SK-N-SH treated with all-trans-retinoic acid at 6 μM for 48 hours (cell line): ENCODE results near the gene PRKACB.

Experiments
- ATAC-seq: fragments of 200-7000 bp; cut with Tn5 transposase; 3 replicates; pipeline ENCODE4 v1.9.1; 2020; ENCODE audit warnings: mild to moderate bottlenecking, moderate library complexity
- ARNTL ChIP-seq: fragments of 450-650 bp; formaldehyde crosslinking; IDR thresholded peaks from 2 replicates; pipeline ENCODE4 v1.5.0; 2020; ENCODE audit warnings: low read depth, mild to moderate bottlenecking, moderate library complexity, borderline replicate concordance
- BACH2 ChIP-seq: fragments of 250-450 bp; sonication (Bioruptor Pico); IDR thresholded peaks from 2 replicates; pipeline ENCODE4 v1.9.0; 2021; ENCODE audit warnings: mild to moderate bottlenecking, borderline replicate concordance
- CSDC2 ChIP-seq: fragments of 250-450 bp; sonication (Bioruptor Pico); IDR thresholded peaks from 2 replicates; pipeline ENCODE4 v1.5.0; 2020; ENCODE audit warnings: mild to moderate bottlenecking, moderate library complexity
- ESRRG ChIP-seq: fragments of 250-450 bp; sonication (Bioruptor Pico); IDR thresholded peaks from 2 replicates; pipeline ENCODE4 v1.6.1; 2021; ENCODE audit warnings: mild to moderate bottlenecking
- GLIS3 ChIP-seq: fragments of 250-450 bp; sonication (Bioruptor Pico); IDR thresholded peaks from 2 replicates; pipeline ENCODE4 v1.5.0; 2020; ENCODE audit warnings: mild to moderate bottlenecking, moderate library complexity
- ISL1 ChIP-seq: fragments of 250-450 bp; sonication (Bioruptor Pico); IDR thresholded peaks from 2 replicates; pipeline ENCODE4 v2.1.2; 2022; ENCODE audit warnings: mild to moderate bottlenecking, moderate library complexity
- OSR1 ChIP-seq: fragments of 250-450 bp; sonication (Bioruptor Pico); IDR thresholded peaks from 2 replicates; pipeline ENCODE4 v1.8.0; 2022; ENCODE audit warnings: moderate library complexity, mild to moderate bottlenecking, inconsistent platforms
- PPARA ChIP-seq: fragments of 250-450 bp; sonication (Bioruptor Pico); IDR thresholded peaks from 2 replicates; pipeline ENCODE4 v1.5.0; 2020; ENCODE audit warnings: mild to moderate bottlenecking, borderline replicate concordance
- RARB ChIP-seq: fragments of 250-450 bp; sonication (Bioruptor Pico); IDR thresholded peaks from 2 replicates; pipeline ENCODE4 v1.8.0; 2021; ENCODE audit warnings: mild to moderate bottlenecking, moderate library complexity
- SNAI2 ChIP-seq: fragments of 250-450 bp; sonication (Bioruptor Pico); IDR thresholded peaks from 2 replicates; pipeline ENCODE4 v1.5.0; 2020; ENCODE audit warnings: mild to moderate bottlenecking, moderate library complexity
- TCF4 ChIP-seq: fragments of 250-450 bp; sonication (Bioruptor Pico); IDR thresholded peaks from 2 replicates; pipeline ENCODE4 v1.8.0; 2021; ENCODE audit warnings: mild to moderate bottlenecking, moderate library complexity, borderline replicate concordance
- ZC3H10 ChIP-seq: fragments of 250-450 bp; sonication (Bioruptor Pico); IDR thresholded peaks from 2 replicates; pipeline ENCODE4 v1.5.1; 2021; ENCODE audit warnings: mild to moderate bottlenecking, moderate library complexity
- ZFP30 ChIP-seq: fragments of 450-650 bp; formaldehyde crosslinking; IDR thresholded peaks from 2 replicates; pipeline ENCODE4 v1.5.0; 2022; ENCODE audit warnings: mild to moderate bottlenecking, moderate library complexity
- ZNF565 ChIP-seq: fragments of 450-650 bp; formaldehyde crosslinking; conservative IDR thresholded peaks from 2 replicates; pipeline ENCODE4 v1.5.0; 2020; ENCODE audit warnings: low read depth, mild to moderate bottlenecking, moderate library complexity
- ZNF70 ChIP-seq: fragments of 450-650 bp; formaldehyde crosslinking; IDR thresholded peaks from 2 replicates; pipeline ENCODE4 v1.5.0; 2020; ENCODE audit warnings: mild to moderate bottlenecking, moderate library complexity
- ZNF8 ChIP-seq: fragments of 450-650 bp; formaldehyde crosslinking; IDR thresholded peaks from 2 replicates; pipeline ENCODE4 v1.5.0; 2020; ENCODE audit warnings: mild to moderate bottlenecking, moderate library complexity
- TF ChIP-seq, protein P1 (sequence below): fragments of 250-450 bp; sonication (Bioruptor Pico); IDR thresholded peaks from 2 replicates; pipeline ENCODE4 v1.5.0; 2020; ENCODE audit warnings: mild to moderate bottlenecking, moderate library complexity
- TF ChIP-seq, protein P2 (sequence below): fragments of 250-450 bp; sonication (Bioruptor Pico); IDR thresholded peaks from 2 replicates; pipeline ENCODE4 v1.8.0; 2020; ENCODE audit warnings: mild to moderate bottlenecking, moderate library complexity, borderline replicate concordance
- TF ChIP-seq, protein P3 (sequence below): fragments of 250-450 bp; sonication (Bioruptor Pico); IDR thresholded peaks from 2 replicates; pipeline ENCODE4 v1.5.1; 2021; ENCODE audit warnings: mild to moderate bottlenecking, moderate library complexity
- TF ChIP-seq, protein P4 (sequence below): fragments of 250-450 bp; sonication (Bioruptor Pico); IDR thresholded peaks from 2 replicates; pipeline ENCODE4 v1.8.0; 2021; ENCODE audit warnings: low read depth, mild to moderate bottlenecking, moderate library complexity, borderline replicate concordance
- TF ChIP-seq, protein P5 (sequence below): fragments of 250-450 bp; sonication (Bioruptor Pico); IDR thresholded peaks from 2 replicates; pipeline ENCODE4 v1.5.1; 2020; ENCODE audit warnings: low read depth, mild to moderate bottlenecking, moderate library complexity

PRKACB gene

DNA sequence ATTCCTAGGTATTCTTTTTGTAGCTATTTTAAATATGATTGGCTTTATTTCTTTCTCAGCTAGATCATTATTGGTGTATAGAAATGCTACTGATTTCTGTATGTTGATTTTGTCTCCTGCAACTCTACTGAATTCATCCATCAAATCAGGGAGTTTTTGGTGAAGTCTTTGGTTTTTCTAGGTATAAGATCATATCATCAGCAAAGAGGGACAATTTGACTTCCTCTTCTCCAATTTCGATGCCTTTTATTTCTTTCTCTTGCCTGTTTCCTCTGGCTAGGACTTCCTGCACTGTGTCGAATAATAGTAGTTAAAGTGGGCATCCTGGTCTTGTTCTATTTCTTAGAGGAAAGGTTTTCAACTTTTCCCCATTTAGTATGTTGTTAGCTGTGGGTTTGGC is 27.5 kb upstream of the PRKACB start:
- TF ChIP-seq, protein P1, sequence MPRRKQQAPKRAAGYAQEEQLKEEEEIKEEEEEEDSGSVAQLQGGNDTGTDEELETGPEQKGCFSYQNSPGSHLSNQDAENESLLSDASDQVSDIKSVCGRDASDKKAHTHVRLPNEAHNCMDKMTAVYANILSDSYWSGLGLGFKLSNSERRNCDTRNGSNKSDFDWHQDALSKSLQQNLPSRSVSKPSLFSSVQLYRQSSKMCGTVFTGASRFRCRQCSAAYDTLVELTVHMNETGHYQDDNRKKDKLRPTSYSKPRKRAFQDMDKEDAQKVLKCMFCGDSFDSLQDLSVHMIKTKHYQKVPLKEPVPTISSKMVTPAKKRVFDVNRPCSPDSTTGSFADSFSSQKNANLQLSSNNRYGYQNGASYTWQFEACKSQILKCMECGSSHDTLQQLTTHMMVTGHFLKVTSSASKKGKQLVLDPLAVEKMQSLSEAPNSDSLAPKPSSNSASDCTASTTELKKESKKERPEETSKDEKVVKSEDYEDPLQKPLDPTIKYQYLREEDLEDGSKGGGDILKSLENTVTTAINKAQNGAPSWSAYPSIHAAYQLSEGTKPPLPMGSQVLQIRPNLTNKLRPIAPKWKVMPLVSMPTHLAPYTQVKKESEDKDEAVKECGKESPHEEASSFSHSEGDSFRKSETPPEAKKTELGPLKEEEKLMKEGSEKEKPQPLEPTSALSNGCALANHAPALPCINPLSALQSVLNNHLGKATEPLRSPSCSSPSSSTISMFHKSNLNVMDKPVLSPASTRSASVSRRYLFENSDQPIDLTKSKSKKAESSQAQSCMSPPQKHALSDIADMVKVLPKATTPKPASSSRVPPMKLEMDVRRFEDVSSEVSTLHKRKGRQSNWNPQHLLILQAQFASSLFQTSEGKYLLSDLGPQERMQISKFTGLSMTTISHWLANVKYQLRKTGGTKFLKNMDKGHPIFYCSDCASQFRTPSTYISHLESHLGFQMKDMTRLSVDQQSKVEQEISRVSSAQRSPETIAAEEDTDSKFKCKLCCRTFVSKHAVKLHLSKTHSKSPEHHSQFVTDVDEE (CRISPR knock-in tag) = no peak
- TF ChIP-seq, protein P2, sequence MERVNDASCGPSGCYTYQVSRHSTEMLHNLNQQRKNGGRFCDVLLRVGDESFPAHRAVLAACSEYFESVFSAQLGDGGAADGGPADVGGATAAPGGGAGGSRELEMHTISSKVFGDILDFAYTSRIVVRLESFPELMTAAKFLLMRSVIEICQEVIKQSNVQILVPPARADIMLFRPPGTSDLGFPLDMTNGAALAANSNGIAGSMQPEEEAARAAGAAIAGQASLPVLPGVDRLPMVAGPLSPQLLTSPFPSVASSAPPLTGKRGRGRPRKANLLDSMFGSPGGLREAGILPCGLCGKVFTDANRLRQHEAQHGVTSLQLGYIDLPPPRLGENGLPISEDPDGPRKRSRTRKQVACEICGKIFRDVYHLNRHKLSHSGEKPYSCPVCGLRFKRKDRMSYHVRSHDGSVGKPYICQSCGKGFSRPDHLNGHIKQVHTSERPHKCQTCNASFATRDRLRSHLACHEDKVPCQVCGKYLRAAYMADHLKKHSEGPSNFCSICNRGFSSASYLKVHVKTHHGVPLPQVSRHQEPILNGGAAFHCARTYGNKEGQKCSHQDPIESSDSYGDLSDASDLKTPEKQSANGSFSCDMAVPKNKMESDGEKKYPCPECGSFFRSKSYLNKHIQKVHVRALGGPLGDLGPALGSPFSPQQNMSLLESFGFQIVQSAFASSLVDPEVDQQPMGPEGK (CRISPR knock-in tag) = no peak
- TF ChIP-seq RARB (no peak), PPARA (no peak), ESRRG (CRISPR knock-in tag) (no peak), ZFP30 (CRISPR knock-in tag) (no peak), BACH2 (CRISPR knock-in tag) (no peak), TCF4 (CRISPR knock-in tag) (no peak), ZC3H10 (CRISPR knock-in tag) (no peak), ARNTL (CRISPR knock-in tag) (no peak), ZNF8 (no peak), OSR1 (no peak), ZNF70 (CRISPR knock-in tag) (no peak), ZNF565 (CRISPR knock-in tag) (no peak)
- ATAC-seq = no peak

DNA sequence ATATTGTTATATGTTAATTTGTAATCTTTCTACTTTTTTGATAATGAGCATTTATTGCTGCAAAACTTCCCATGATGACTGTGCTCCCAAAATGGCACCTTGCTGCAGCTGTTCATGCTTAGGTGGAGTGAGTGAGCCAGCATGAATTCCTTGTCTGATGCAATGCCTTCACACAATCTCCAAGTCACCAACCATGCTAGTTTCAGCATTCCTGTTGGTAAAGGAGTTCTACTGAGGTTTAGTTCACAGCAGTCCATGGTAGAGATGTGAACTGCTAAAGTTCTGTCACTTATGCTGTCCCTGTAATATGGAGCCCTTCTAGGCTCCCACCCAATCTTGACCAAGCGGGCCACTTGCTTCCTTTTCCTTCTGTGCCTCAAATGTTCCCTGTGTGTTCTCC is 26.2 kb upstream of the PRKACB start:
- no peak for ATAC-seq
- TF ChIP-seq, protein P2 (CRISPR knock-in tag) = no peak
- TF ChIP-seq CSDC2 (CRISPR knock-in tag) (no peak), ZNF70 (CRISPR knock-in tag) (no peak), RARB (no peak), TCF4 (CRISPR knock-in tag) (no peak), PPARA (no peak), GLIS3 (CRISPR knock-in tag) (no peak), ESRRG (CRISPR knock-in tag) (no peak), ZNF8 (no peak), ZC3H10 (CRISPR knock-in tag) (no peak), SNAI2 (CRISPR knock-in tag) (no peak), ZFP30 (CRISPR knock-in tag) (no peak), ZNF565 (CRISPR knock-in tag) (no peak), ISL1 (CRISPR knock-in tag) (no peak)
- TF ChIP-seq, protein P3, sequence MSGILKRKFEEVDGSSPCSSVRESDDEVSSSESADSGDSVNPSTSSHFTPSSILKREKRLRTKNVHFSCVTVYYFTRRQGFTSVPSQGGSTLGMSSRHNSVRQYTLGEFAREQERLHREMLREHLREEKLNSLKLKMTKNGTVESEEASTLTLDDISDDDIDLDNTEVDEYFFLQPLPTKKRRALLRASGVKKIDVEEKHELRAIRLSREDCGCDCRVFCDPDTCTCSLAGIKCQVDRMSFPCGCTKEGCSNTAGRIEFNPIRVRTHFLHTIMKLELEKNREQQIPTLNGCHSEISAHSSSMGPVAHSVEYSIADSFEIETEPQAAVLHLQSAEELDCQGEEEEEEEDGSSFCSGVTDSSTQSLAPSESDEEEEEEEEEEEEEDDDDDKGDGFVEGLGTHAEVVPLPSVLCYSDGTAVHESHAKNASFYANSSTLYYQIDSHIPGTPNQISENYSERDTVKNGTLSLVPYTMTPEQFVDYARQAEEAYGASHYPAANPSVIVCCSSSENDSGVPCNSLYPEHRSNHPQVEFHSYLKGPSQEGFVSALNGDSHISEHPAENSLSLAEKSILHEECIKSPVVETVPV (CRISPR knock-in tag) = no peak
- TF ChIP-seq, protein P4, sequence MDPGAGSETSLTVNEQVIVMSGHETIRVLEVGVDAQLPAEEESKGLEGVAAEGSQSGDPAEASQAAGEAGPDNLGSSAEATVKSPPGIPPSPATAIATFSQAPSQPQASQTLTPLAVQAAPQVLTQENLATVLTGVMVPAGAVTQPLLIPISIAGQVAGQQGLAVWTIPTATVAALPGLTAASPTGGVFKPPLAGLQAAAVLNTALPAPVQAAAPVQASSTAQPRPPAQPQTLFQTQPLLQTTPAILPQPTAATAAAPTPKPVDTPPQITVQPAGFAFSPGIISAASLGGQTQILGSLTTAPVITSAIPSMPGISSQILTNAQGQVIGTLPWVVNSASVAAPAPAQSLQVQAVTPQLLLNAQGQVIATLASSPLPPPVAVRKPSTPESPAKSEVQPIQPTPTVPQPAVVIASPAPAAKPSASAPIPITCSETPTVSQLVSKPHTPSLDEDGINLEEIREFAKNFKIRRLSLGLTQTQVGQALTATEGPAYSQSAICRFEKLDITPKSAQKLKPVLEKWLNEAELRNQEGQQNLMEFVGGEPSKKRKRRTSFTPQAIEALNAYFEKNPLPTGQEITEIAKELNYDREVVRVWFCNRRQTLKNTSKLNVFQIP (CRISPR knock-in tag) = no peak
- TF ChIP-seq, protein P5, sequence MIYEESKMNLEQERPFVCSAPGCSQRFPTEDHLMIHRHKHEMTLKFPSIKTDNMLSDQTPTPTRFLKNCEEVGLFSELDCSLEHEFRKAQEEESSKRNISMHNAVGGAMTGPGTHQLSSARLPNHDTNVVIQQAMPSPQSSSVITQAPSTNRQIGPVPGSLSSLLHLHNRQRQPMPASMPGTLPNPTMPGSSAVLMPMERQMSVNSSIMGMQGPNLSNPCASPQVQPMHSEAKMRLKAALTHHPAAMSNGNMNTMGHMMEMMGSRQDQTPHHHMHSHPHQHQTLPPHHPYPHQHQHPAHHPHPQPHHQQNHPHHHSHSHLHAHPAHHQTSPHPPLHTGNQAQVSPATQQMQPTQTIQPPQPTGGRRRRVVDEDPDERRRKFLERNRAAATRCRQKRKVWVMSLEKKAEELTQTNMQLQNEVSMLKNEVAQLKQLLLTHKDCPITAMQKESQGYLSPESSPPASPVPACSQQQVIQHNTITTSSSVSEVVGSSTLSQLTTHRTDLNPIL = no peak
